CD4-positive, alpha-beta T cell (primary cell): ENCODE data around the gene MAML2. TPM values are rescaled to one million over a fixed set of nuclear protein-coding genes. Genes with fewer than 3 reads are reported as not detected.
A peak's percentile ranks its signal among the peaks of the same experiment; 100 is the strongest.

Source experiments
- ATAC-seq: fragments of 200-7000 bp; cut with Tn5 transposase; one replicate; pipeline ENCODE4 v1.10.0; 2022; ENCODE audit warnings: mild to moderate bottlenecking; ENCODE audit not compliant: poor library complexity
- CTCF ChIA-PET: fragments of 350-600 bp; sonication (Branson Sonifier 250); formaldehyde crosslinking; loops from one replicate; lab custom pipeline; 2021; ENCODE audit warnings: antibody characterized with exemption, inconsistent platforms; lab: Charles Lee
- POLR2A ChIA-PET: fragments of 350-600 bp; sonication (Branson Sonifier 250); formaldehyde crosslinking; loops from one replicate; lab custom pipeline; 2021; ENCODE audit warnings: antibody characterized with exemption, inconsistent platforms; lab: Charles Lee
- DNase-seq, 14 experiments: peaks; one replicate each; pipeline ENCODE4 v3.0.0-alpha.2; 2013 to 2020; ENCODE audit warnings: mixed read lengths in 2 of 14
- H3K27ac ChIP-seq, 2 donors: one replicate each; pipeline versions ENCODE4 v1.5.1 to v1.7.0; 2013; ENCODE audit warnings: low read length in 2 of 2, low read depth in 1 of 2, mild to moderate bottlenecking in 1 of 2
- H3K27me3 ChIP-seq, 2 experiments: 1 replicate in 1 of 2; 2 replicates in 1 of 2; pipeline versions ENCODE4 v1.6.1 to v1.7.0; 2013; ENCODE audit warnings: low read length in 2 of 2, control low read depth in 1 of 2, mild to moderate bottlenecking in 1 of 2, moderate library complexity in 1 of 2; ENCODE audit not compliant: insufficient read depth in 2 of 2, control insufficient read depth in 1 of 2
- H3K36me3 ChIP-seq: one replicate; pipeline ENCODE4 v1.6.1; 2013; ENCODE audit warnings: low read length, control low read depth; ENCODE audit not compliant: insufficient read depth
- H3K4me1 ChIP-seq: one replicate; pipeline ENCODE4 v1.6.1; 2013; ENCODE audit warnings: low read length, control low read depth; ENCODE audit not compliant: insufficient read depth
- H3K4me3 ChIP-seq: one replicate; pipeline ENCODE4 v1.5.1; 2013; ENCODE audit warnings: mild to moderate bottlenecking, low read length, moderate library complexity
- H3K9me3 ChIP-seq, 2 experiments: 1 replicate in 1 of 2; 2 replicates in 1 of 2; pipeline versions ENCODE4 v1.6.1 to v1.7.0; 2013; ENCODE audit warnings: low read length in 2 of 2, mild to moderate bottlenecking in 2 of 2, control low read depth in 1 of 2, moderate library complexity in 1 of 2; ENCODE audit not compliant: control insufficient read depth in 1 of 2, insufficient read depth in 1 of 2
- H3K27ac Mint-ChIP-seq: one replicate; pipeline ENCODE4 v1.8.0; 2020; ENCODE audit warnings: mixed read lengths
- H3K27me3 Mint-ChIP-seq: one replicate; pipeline ENCODE4 v1.8.0; 2021; ENCODE audit warnings: mixed read lengths
- H3K36me3 Mint-ChIP-seq: one replicate; pipeline ENCODE4 v1.8.0; 2021; ENCODE audit warnings: low read depth, mixed read lengths
- H3K4me1 Mint-ChIP-seq: one replicate; pipeline ENCODE4 v1.8.0; 2021; ENCODE audit warnings: low read depth, mixed read lengths
- H3K4me3 Mint-ChIP-seq: one replicate; pipeline ENCODE4 v1.8.0; 2020; ENCODE audit warnings: mild to moderate bottlenecking, mixed read lengths
- H3K9me3 Mint-ChIP-seq: one replicate; pipeline ENCODE4 v1.8.0; 2020; ENCODE audit warnings: mixed read lengths
- intact Hi-C, 2 experiments: fragments of 100-400 bp; cut with DNase I in 1 of 2; cut with micrococcal nuclease in 1 of 2; formaldehyde crosslinking; loops; one replicate each; pipeline versions ENCODE4 v1.15.1 to v1.9.0; 2023 to 2025; cut with DNase I, micrococcal nuclease
- total RNA-seq, 174 experiments: library from RNA in 2 of 174; stranded (reverse) in 2 of 174; gene quantifications; one replicate each; pipeline ENCODE4 v1.2.3 and lab custom pipeline; 2021 to 2026
- TF ChIP-seq, protein P1 (sequence below): fragments of 200-600 bp; IDR thresholded peaks from one replicate; pipeline ENCODE4 v1.8.0; 2022; ENCODE audit warnings: antibody characterized with exemption, mild to moderate bottlenecking

Gene MAML2
- total RNA-seq, 2 experiments from 2014 or later: 58.8 to 59.8 TPM

DNA sequence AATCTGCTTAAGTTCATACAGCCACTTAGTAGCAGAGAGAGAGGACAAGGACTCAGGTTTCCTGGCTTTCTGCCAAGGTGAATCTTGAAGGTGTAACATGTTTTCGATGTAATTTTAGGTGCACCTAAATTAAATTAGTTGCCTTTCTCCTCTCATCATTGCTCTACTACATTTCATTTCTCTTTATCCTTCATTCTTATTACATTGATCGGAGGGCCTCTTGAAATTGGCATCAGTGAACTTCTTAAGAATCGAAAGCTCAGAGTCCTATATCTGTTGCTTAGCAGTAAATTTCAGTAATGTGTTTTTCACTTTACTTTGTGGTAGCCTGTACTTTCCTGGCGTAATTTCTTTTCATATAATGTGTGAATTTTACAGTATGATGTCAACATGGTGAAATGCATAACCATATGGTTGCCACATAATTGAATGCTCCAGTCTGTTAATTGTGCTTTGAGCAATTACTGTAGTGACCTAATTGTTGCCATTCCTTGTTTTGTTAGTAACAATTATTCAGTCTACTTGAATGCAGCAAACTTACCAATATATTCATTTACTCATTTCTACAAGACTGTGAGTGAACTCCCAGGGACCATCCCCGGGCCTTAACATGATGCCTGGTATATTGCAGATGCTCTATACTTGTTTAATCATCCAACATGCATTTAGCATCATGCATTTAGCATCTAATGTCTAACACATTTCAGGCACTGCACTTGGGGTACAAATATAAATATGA, 138.1 kb downstream of the MAML2 start:
- no peaks in the 10 kb centered on the region for H3K9me3 ChIP-seq
- intact Hi-C loops: loop anchor here (5.0 kb wide), 5 partner anchors 37 to 193 kb away; partner anchors contain the start of gene MAML2 (in 2 of the 2)
- ChIA-PET POLR2A (interaction anchor here (0.6 to 3.7 kb wide), 7 partner anchors 10 to 190 kb away, joined by 3 to 22 read pairs (median 4); partner anchors contain the start of gene MAML2), CTCF (interaction anchor here (0.7 to 1.7 kb wide), 6 partner anchors 9 to 138 kb away, joined by 3 to 8 read pairs (median 4); partner anchors contain the start of gene MAML2)
- H3K27ac ChIP-seq: peak overlapping the region; percentile 65 to 78
- no peaks in the 10 kb centered on the region for H3K36me3 ChIP-seq
- peak overlapping the region; percentile 94 for H3K27ac Mint-ChIP-seq
- H3K4me3 ChIP-seq: peak overlapping the region; percentile 1
- H3K4me3 Mint-ChIP-seq: peak overlapping the region; percentile 52
- TF ChIP-seq, protein P1, sequence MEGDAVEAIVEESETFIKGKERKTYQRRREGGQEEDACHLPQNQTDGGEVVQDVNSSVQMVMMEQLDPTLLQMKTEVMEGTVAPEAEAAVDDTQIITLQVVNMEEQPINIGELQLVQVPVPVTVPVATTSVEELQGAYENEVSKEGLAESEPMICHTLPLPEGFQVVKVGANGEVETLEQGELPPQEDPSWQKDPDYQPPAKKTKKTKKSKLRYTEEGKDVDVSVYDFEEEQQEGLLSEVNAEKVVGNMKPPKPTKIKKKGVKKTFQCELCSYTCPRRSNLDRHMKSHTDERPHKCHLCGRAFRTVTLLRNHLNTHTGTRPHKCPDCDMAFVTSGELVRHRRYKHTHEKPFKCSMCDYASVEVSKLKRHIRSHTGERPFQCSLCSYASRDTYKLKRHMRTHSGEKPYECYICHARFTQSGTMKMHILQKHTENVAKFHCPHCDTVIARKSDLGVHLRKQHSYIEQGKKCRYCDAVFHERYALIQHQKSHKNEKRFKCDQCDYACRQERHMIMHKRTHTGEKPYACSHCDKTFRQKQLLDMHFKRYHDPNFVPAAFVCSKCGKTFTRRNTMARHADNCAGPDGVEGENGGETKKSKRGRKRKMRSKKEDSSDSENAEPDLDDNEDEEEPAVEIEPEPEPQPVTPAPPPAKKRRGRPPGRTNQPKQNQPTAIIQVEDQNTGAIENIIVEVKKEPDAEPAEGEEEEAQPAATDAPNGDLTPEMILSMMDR: no peak
- no peaks in the 10 kb centered on the region for H3K9me3 Mint-ChIP-seq
- H3K27me3 ChIP-seq: no peaks in the 10 kb centered on the region
- ATAC-seq: peak; percentile 41
- no peaks in the 10 kb centered on the region for H3K27me3 Mint-ChIP-seq
- peaks cover 44% of the 10 kb centered on the region for H3K4me1 ChIP-seq
- H3K4me1 Mint-ChIP-seq: peaks cover 88% of the 10 kb centered on the region
- DNase-seq: peak in 8 of 14 experiments; percentile 28 to 79 (median 49)
- peaks cover 17% of the 10 kb centered on the region for H3K36me3 Mint-ChIP-seq

DNA sequence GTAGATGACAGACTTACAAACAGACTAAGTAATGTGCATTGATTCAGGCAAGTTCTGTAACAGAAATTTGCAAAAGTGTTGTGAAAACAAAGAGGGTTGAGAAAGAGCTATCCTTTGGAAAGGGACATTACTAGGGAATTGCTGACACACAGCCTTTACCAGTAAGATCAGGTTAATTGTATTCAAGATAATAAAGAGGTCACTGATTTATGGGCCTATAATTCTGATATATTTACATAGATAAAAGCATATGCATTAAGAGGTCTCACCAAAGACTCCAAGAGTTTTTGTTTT, 138.7 kb downstream of the MAML2 start:
- H3K4me1 Mint-ChIP-seq: peaks cover 89% of the 10 kb centered on the region
- peak overlapping the region; percentile 52 for H3K4me3 Mint-ChIP-seq
- H3K27ac ChIP-seq: peak overlapping the region; percentile 65 to 78
- no peaks in the 10 kb centered on the region for H3K9me3 ChIP-seq
- no peak overlapping the region for H3K4me3 ChIP-seq
- POLR2A ChIA-PET: interaction anchor here (1.0 to 2.0 kb wide), 2 partner anchors 11 to 190 kb away, joined by 3 to 15 read pairs; no protein-coding TSS in a partner anchor
- H3K27me3 ChIP-seq: no peaks in the 10 kb centered on the region
- H3K36me3 ChIP-seq: no peaks in the 10 kb centered on the region
- peak overlapping the region; percentile 94 for H3K27ac Mint-ChIP-seq
- CTCF ChIA-PET: no interaction called here
- no peaks in the 10 kb centered on the region for H3K27me3 Mint-ChIP-seq
- no peaks in the 10 kb centered on the region for H3K9me3 Mint-ChIP-seq
- TF ChIP-seq, protein P1: no peak
- peaks cover 47% of the 10 kb centered on the region for H3K4me1 ChIP-seq
- DNase-seq: no peak
- ATAC-seq: no peak
- intact Hi-C loops: loop anchor here in 1 of 2 experiments (5.0 kb wide), 1 partner anchor 138 kb away; the partner anchor contains the start of gene MAML2
- H3K36me3 Mint-ChIP-seq: peaks cover 22% of the 10 kb centered on the region

DNA sequence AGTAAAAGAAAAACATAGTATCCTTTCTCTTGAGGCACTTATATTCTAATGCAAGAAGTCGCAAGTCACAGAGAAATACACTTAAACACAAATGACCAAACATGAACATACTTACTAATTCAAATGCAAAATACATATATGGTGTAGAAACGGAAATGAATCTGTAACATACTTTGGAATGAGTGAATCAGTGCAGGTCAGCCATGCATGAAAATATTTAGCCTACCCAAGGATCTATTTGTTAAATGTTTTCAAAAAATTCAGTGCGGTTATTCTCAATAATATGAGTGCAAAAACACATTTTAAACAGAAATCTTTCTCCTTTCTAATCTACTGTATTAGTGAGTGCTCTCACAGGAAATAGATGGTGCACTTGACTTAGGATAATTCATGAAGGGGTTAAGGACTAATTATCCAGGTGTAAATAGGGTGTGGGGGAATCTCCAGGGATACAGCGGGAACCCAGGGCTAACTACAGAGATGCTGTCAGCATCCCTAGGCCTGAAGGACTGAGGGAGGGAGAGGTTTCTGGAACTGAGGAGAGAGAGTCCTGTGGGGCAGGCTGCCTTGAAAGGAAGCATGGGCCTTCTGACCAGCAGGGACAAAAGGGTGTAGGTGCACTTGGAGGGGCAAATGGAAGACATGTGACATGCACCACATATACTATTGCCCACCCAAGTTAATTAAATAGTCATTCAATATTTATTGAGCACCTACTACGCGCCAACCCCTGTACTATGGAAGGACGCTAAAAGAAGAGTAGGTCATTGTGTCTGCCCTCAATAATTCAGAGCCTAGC, 139.2 kb downstream of the MAML2 start:
- Histone ChIP-seq H3K4me1 (peaks cover 47% of the 10 kb centered on the region), H3K9me3 (no peaks in the 10 kb centered on the region), H3K27me3 (no peaks in the 10 kb centered on the region), H3K4me3 (no peak overlapping the region), H3K27ac (peak overlapping the region; percentile 65 to 78), H3K36me3 (no peaks in the 10 kb centered on the region)
- intact Hi-C loops: loop anchor here in 1 of 2 experiments (5.0 kb wide), 1 partner anchor 139 kb away; the partner anchor contains the start of gene MAML2
- H3K27me3 Mint-ChIP-seq: no peaks in the 10 kb centered on the region
- no peak for ATAC-seq
- TF ChIP-seq, protein P1: no peak
- peaks cover 24% of the 10 kb centered on the region for H3K36me3 Mint-ChIP-seq
- POLR2A ChIA-PET: interaction anchor here (0.6 to 1.4 kb wide), 3 partner anchors 8 to 50 kb away, joined by 3 read pairs; no protein-coding TSS in a partner anchor
- no peaks in the 10 kb centered on the region for H3K9me3 Mint-ChIP-seq
- peak overlapping the region; percentile 94 for H3K27ac Mint-ChIP-seq
- peaks cover 90% of the 10 kb centered on the region for H3K4me1 Mint-ChIP-seq
- H3K4me3 Mint-ChIP-seq: peak overlapping the region; percentile 11
- CTCF ChIA-PET: interaction anchor here (0.6 to 1.8 kb wide), 2 partner anchors 139 to 246 kb away, joined by 3 to 7 read pairs; partner anchors contain the start of gene MAML2
- DNase-seq: no peak
